Heart left ventricle (tissue), 13 donors: ENCODE data around the gene RGS6.

Experiments used
- CTCF ChIP-seq, 12 donors: fragments of 200-600 bp; sonication (generic) in 4 of 12; IDR thresholded peaks; one replicate each; pipeline versions ENCODE4 v1.5.0 to v1.8.0; 2018 to 2022; ENCODE audit warnings: antibody characterized with exemption in 12 of 12, mild to moderate bottlenecking in 5 of 12
- POLR2A ChIP-seq, 2 donors: fragments of 450-650 bp; IDR thresholded peaks; one replicate each; pipeline ENCODE4 v1.6.1; 2017; ENCODE audit warnings: antibody characterized with exemption in 2 of 2, mild to moderate bottlenecking in 2 of 2, moderate library complexity in 2 of 2
- donor health status: ischemic (EF 13 %, LVEDD 7.1; RV severe dilation, severe dysfunction).
- donor health status: DM: no; HTN: yes; CAD: no.
- donor health status: DM: no; HTN: no; CAD: no.
- donor health status: ischemic (EF 25% LVEDD 6.9; RV normal size, moderate dysfunction).
- donor health status: ischemic (EF 25% LVEDD 5.7; RV mildly dilated, moderate dysfunction).
- donor health status: ischemic (EF 35%, LVEDD 5.7; RV mildly dilated, moderate dysfunction).
- donor health status: nonischemic (EF 11% LVEDD 7.7; RV severe dilation, severe dysfunction).
- donor health status: DM: yes; HTN: yes; CAD: no.
- donor health status: PGD.
- donor health status: ischemic (EF 29% LVEDD 5.4; RV normal size, mild dysfunction).
- donor health status: nonischemic (EF 23%, LVEDD 6.1; RV moderate dilation, normal function).

- no peak for TF ChIP-seq CTCF (IDR thresholded peaks at IDR 0.05)
- no peak for TF ChIP-seq POLR2A (IDR thresholded peaks at IDR 0.05)
Observed at GRCh38 chr14:72129291-72129690, 197.1 kb downstream of the RGS6 start.
